HepG2 (cell line): ENCODE measurements around the gene ELOVL2. TPM values are rescaled to one million over a fixed set of nuclear protein-coding genes. Genes with fewer than 3 reads are reported as not detected.

ENCODE experiments used
- ATAC-seq: fragments of 200-7000 bp; cut with Tn5 transposase; 3 replicates; pipeline ENCODE4 v1.9.1; 2020; ENCODE audit warnings: mild to moderate bottlenecking, moderate library complexity
- BruUV-seq: library from RNA; stranded (reverse); fragments of 400-500 nt; replicated peaks from 2 replicates; lab custom pipeline; 2021; lab: Mats Ljungman, UMichigan
- CTCF ChIA-PET: fragments of 300-600 bp; formaldehyde crosslinking; extraction: SDS; loops from one replicate; lab custom pipeline; 2021; ENCODE audit warnings: low total read pairs, inconsistent platforms, low intra/inter-chr PET ratio; lab: Yijun Ruan, JAX
- POLR2A ChIA-PET: fragments of 350-600 bp; sonication (Branson Sonifier 250); formaldehyde crosslinking; loops from one replicate; lab custom pipeline; 2020; ENCODE audit warnings: antibody characterized with exemption, inconsistent platforms; lab: Yijun Ruan, JAX
- DNase-seq: peaks from one replicate; pipeline ENCODE4 v3.0.0-alpha.2; 2015; ENCODE audit warnings: low spot score
- FAIRE-seq: peaks from 3 replicates; lab custom pipeline; 2011; peaks lifted over from hg19 to GRCh38; lab: Jason Lieb, UNC
- H2AFZ ChIP-seq: one replicate; pipeline ENCODE4 v1.6.1; 2011; ENCODE audit warnings: low read length, inconsistent platforms
- H3K27ac ChIP-seq: fragments of 300-600 bp; 3 replicates; pipeline ENCODE4 v1.8.0; 2011; ENCODE audit warnings: mixed run types, mild to moderate bottlenecking, mixed read lengths, low read length, inconsistent platforms; ENCODE audit not compliant: insufficient read depth; ENCODE audit errors: extremely low read length
- H3K27me3 ChIP-seq, 2 experiments: fragments of 200-600 bp in 1 of 2; 2 replicates in 1 of 2; 3 replicates in 1 of 2; pipeline versions ENCODE4 v1.6.0 to v1.8.0; 2011; ENCODE audit warnings: low read length in 2 of 2, mild to moderate bottlenecking in 2 of 2, moderate library complexity in 2 of 2, inconsistent platforms in 1 of 2; ENCODE audit not compliant: insufficient read depth in 2 of 2, control insufficient read depth in 1 of 2
- H3K36me3 ChIP-seq, 2 experiments: fragments of 200-600 bp in 1 of 2; replicated peaks in 1 of 2; 2 replicates in 1 of 2; 3 replicates in 1 of 2; pipeline versions ENCODE4 v1.5.1 to v1.8.0; 2011; ENCODE audit warnings: low read length in 2 of 2, inconsistent platforms in 1 of 2; ENCODE audit not compliant: insufficient read depth in 2 of 2, control insufficient read depth in 1 of 2
- H3K4me1 ChIP-seq: 2 replicates; pipeline ENCODE4 v1.5.1; 2012; ENCODE audit warnings: low read length, inconsistent platforms; ENCODE audit not compliant: insufficient read depth
- H3K4me2 ChIP-seq: 2 replicates; pipeline ENCODE4 v1.6.0; 2011; ENCODE audit warnings: low read depth, low read length, inconsistent platforms
- H3K4me3 ChIP-seq, 3 experiments: fragments of 200-600 bp in 1 of 3; sonication (generic), shearing (Covaris generic) in 1 of 3; replicated peaks in 1 of 3; 2 replicates each; pipeline ENCODE4 v1.5.1; 2011 to 2016; ENCODE audit warnings: low read length in 3 of 3, inconsistent platforms in 2 of 3, low read depth in 2 of 3, mild to moderate bottlenecking in 2 of 3, control low read depth in 1 of 3, mixed read lengths in 1 of 3; ENCODE audit not compliant: insufficient read depth in 1 of 3
- H3K79me2 ChIP-seq: one replicate; pipeline ENCODE4 v1.6.1; 2011; ENCODE audit warnings: low read length, inconsistent platforms; ENCODE audit not compliant: insufficient read depth
- H3K9ac ChIP-seq: 2 replicates; pipeline ENCODE4 v1.6.0; 2011; ENCODE audit warnings: mild to moderate bottlenecking, low read depth, low read length, inconsistent platforms; ENCODE audit not compliant: insufficient read depth
- H3K9me3 ChIP-seq: 2 replicates; pipeline ENCODE4 v1.5.1; 2012; ENCODE audit warnings: mild to moderate bottlenecking, low read length
- H4K20me1 ChIP-seq: 2 replicates; pipeline ENCODE4 v1.6.0; 2011; ENCODE audit warnings: inconsistent platforms, mild to moderate bottlenecking, low read length, moderate library complexity; ENCODE audit not compliant: insufficient read depth
- ATF7-NPFF ChIP-seq: sonication (generic); formaldehyde crosslinking; IDR thresholded peaks from 2 replicates; pipeline ENCODE4 v1.8.1; 2023; ENCODE audit warnings: mild to moderate bottlenecking, low read depth, missing genetic modification reagents, moderate library complexity
- CC2D1A ChIP-seq: sonication (generic); formaldehyde crosslinking; IDR thresholded peaks from 2 replicates; pipeline ENCODE4 v1.8.1; 2023; ENCODE audit warnings: mild to moderate bottlenecking, missing genetic modification reagents
- CHCHD3 ChIP-seq: sonication (generic); formaldehyde crosslinking; IDR thresholded peaks from 2 replicates; pipeline ENCODE4 v1.8.0; 2022; ENCODE audit warnings: mild to moderate bottlenecking, missing genetic modification reagents, moderate library complexity
- ETV6 ChIP-seq: sonication (generic); formaldehyde crosslinking; conservative IDR thresholded peaks from 2 replicates; pipeline ENCODE4 v1.4.0; 2020; ENCODE audit warnings: missing genetic modification reagents
- HIVEP1 ChIP-seq: sonication (generic); formaldehyde crosslinking; IDR thresholded peaks from 2 replicates; pipeline ENCODE4 v1.4.0; 2020; ENCODE audit warnings: mild to moderate bottlenecking, missing genetic modification reagents
- NFATC3 ChIP-seq: sonication (generic); formaldehyde crosslinking; IDR thresholded peaks from 2 replicates; pipeline ENCODE4 v1.5.1; 2020; ENCODE audit warnings: mild to moderate bottlenecking, missing genetic modification reagents
- REPIN1 ChIP-seq: sonication (generic); formaldehyde crosslinking; IDR thresholded peaks from 2 replicates; pipeline ENCODE4 v1.8.0; 2022; ENCODE audit warnings: missing genetic modification reagents, low read depth, mild to moderate bottlenecking, borderline replicate concordance
- SP2 ChIP-seq: sonication (generic); formaldehyde crosslinking; IDR thresholded peaks from 2 replicates; pipeline ENCODE4 v1.5.1; 2020; ENCODE audit warnings: mild to moderate bottlenecking, missing genetic modification reagents
- ZC3H4 ChIP-seq: sonication (generic); formaldehyde crosslinking; IDR thresholded peaks from 2 replicates; pipeline ENCODE4 v1.4.0; 2020; ENCODE audit warnings: missing genetic modification reagents, borderline replicate concordance
- ZFP82 ChIP-seq: sonication (generic); formaldehyde crosslinking; IDR thresholded peaks from 2 replicates; pipeline ENCODE4 v1.5.1; 2020; ENCODE audit warnings: mild to moderate bottlenecking, missing genetic modification reagents, borderline replicate concordance
- ZNF282 ChIP-seq: fragments of 450-650 bp; IDR thresholded peaks from 2 replicates; pipeline ENCODE4 v1.6.1; 2018; ENCODE audit not compliant: partially characterized antibody
- ZNF350 ChIP-seq: sonication (generic); formaldehyde crosslinking; IDR thresholded peaks from 2 replicates; pipeline ENCODE4 v1.4.0; 2020; ENCODE audit warnings: mild to moderate bottlenecking, low read depth, missing genetic modification reagents, borderline replicate concordance
- ZNF616 ChIP-seq: sonication (generic); formaldehyde crosslinking; IDR thresholded peaks from 2 replicates; pipeline ENCODE4 v1.5.0; 2020; ENCODE audit warnings: low read depth, mild to moderate bottlenecking, missing genetic modification reagents
- ZNF709 ChIP-seq: sonication (generic); formaldehyde crosslinking; IDR thresholded peaks from 2 replicates; pipeline ENCODE4 v1.5.0; 2020; ENCODE audit warnings: mild to moderate bottlenecking, missing genetic modification reagents
- ZNF777 ChIP-seq: sonication (generic); formaldehyde crosslinking; IDR thresholded peaks from 2 replicates; pipeline ENCODE4 v1.4.0; 2020; ENCODE audit warnings: missing genetic modification reagents
- ZSCAN22 ChIP-seq: sonication (generic); formaldehyde crosslinking; IDR thresholded peaks from 2 replicates; pipeline ENCODE4 v1.4.0; 2020; ENCODE audit warnings: mild to moderate bottlenecking, missing genetic modification reagents
- WGBS: methylation state at CpG from one replicate; pipeline ENCODE4 v1.1.6; 2017; ENCODE audit warnings: low lambda C conversion rate; 5-methylcytosine and 5-hydroxymethylcytosine counted together
- in situ Hi-C: cut with HindIII; loops from 2 replicates; pipeline ENCODE4 v1.10.0; 2017; ENCODE audit warnings: low pct_unique_long_range_greater_than_20kb; ENCODE audit not compliant: extremely low pct_ligation_motif_present
- intact Hi-C: fragments of 100-400 bp; cut with micrococcal nuclease; formaldehyde crosslinking; loops from one replicate; pipeline ENCODE4 v1.10.0; 2022; ENCODE audit not compliant: unreplicated experiment
- polyA plus RNA-seq, 8 experiments: library from polyadenylated mRNA; depleted of rRNA in 3 of 8; stranded (reverse) in 7 of 8; unstranded in 1 of 8; fragments of >200 nt; fragmentation: Illumina TruSeq in 4 of 8; extraction: Trizol in 4 of 8; gene quantifications; 2 replicates each; pipeline versions ENCODE4 v1.2.1 to v1.2.3, GENCODE V29; 2011 to 2016; ENCODE audit warnings: low read depth in 4 of 8, missing spikeins in 1 of 8, mixed read lengths in 1 of 8; ENCODE audit not compliant: insufficient read depth in 1 of 8
- total RNA-seq, 5 experiments: library from RNA; depleted of rRNA; stranded (reverse); fragments of >200 nt; fragmentation: Illumina TruSeq; extraction: Trizol; gene quantifications; 2 replicates each; pipeline ENCODE4 v1.2.3, GENCODE V29; 2016; ENCODE audit warnings: low read depth in 1 of 5
- TF ChIP-seq, protein P1 (sequence below): sonication (generic); formaldehyde crosslinking; IDR thresholded peaks from 2 replicates; pipeline ENCODE4 v1.4.0; 2020; ENCODE audit warnings: missing genetic modification reagents

ELOVL2 gene
- total and polyA plus RNA-seq, 2 of the 13 experiments (the other 11 are each of a cell fraction or from before 2014, with no cell fraction given), result 43.6 to 65.4 TPM

DNA sequence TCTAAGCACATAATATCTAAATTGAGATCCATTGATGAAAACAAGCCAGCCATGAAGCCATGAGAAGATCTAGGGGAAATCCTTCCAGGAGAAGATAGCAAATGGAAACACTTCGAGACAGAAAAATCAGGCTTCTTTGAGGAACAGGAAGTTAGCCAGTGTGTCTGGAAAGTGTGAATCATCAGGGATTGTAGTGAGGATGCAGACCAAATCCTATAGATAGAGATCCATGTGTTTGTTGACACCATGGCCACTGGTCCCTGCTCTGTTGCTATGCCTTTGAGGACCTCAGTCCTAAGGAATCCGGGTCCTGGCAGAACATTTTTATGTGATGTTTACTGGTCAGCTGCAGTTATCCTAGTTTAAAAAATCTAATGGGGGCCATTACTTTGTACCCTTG is 6.6 kb upstream of the ELOVL2 start:
- Histone ChIP-seq H3K27me3 (no peaks in the 10 kb centered on the region), H3K27ac (no peak overlapping the region), H4K20me1 (no peaks in the 10 kb centered on the region), H3K36me3 (no peaks in the 10 kb centered on the region), H3K4me2 (no peak overlapping the region), H3K4me1 (peaks cover 29% of the 10 kb centered on the region), H3K9me3 (no peaks in the 10 kb centered on the region), H3K4me3 (no peak overlapping the region), H2AFZ (no peak overlapping the region), H3K9ac (no peak overlapping the region), H3K79me2 (no peaks in the 10 kb centered on the region)
- no TSS peak for BruUV-seq
- no peak for TF ChIP-seq ZSCAN22 (CRISPR knock-in tag)
- no peak for TF ChIP-seq ZFP82 (CRISPR knock-in tag)
- TF ChIP-seq ZNF777 (CRISPR knock-in tag), result no peak
- TF ChIP-seq ZNF282, result no peak
- TF ChIP-seq, protein P1, sequence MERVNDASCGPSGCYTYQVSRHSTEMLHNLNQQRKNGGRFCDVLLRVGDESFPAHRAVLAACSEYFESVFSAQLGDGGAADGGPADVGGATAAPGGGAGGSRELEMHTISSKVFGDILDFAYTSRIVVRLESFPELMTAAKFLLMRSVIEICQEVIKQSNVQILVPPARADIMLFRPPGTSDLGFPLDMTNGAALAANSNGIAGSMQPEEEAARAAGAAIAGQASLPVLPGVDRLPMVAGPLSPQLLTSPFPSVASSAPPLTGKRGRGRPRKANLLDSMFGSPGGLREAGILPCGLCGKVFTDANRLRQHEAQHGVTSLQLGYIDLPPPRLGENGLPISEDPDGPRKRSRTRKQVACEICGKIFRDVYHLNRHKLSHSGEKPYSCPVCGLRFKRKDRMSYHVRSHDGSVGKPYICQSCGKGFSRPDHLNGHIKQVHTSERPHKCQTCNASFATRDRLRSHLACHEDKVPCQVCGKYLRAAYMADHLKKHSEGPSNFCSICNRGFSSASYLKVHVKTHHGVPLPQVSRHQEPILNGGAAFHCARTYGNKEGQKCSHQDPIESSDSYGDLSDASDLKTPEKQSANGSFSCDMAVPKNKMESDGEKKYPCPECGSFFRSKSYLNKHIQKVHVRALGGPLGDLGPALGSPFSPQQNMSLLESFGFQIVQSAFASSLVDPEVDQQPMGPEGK, result no peak
- intact Hi-C loops, result no loop called here
- FAIRE-seq (no peak), ATAC-seq (no peak), DNase-seq (no peak)
- in situ Hi-C loops, result loop anchor here (25.0 kb wide), 1 partner anchor 563 kb away; no protein-coding TSS in a partner anchor
- ChIA-PET CTCF (no interaction called here), POLR2A (no interaction called here)
- 72% methylated on average over 2 of the region's 2 CpGs for WGBS

DNA sequence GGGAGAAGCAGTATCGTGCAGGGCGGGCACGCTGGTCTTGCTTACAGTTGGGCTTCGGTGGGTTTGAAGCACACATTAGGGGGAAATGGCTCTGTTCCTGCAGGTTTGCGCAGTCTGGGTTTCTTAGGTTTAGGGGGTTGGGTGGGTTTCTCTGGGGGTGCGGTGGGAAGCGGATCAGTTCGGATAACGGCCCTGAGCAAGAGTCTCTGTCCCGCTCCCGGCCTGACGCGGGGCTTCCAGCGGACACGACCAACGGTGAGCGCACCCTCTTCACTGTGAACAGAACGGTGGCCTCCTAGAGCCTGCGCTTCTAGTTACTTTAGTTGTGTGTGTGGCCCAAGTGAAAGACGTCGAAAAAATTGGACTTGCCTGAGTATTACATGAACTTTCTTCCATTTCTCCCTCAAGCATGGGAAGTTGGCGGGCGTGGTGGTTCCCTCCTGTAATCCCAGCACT is 635 bp upstream of the ELOVL2 start:
- ChIA-PET CTCF (interaction anchor here (1.1 to 7.1 kb wide), 11 partner anchors 10 to 530 kb away, joined by 3 to 309 read pairs (median 7); no protein-coding TSS in a partner anchor), POLR2A (interaction anchor here (1.7 to 3.2 kb wide), 3 partner anchors 36 to 90 kb away, joined by 6 to 21 read pairs (median 15); no protein-coding TSS in a partner anchor)
- Histone ChIP-seq H3K4me3 (peak overlapping the region; percentile 51 to 99 (median 86); a peak in 5 of 6 replicates), H3K27me3 (no peaks in the 10 kb centered on the region; a peak in 1 of 5 replicates), H4K20me1 (no peaks in the 10 kb centered on the region), H3K4me2 (peak overlapping the region; percentile 94), H3K9ac (peak overlapping the region; percentile 45), H3K27ac (no peak overlapping the region), H3K79me2 (peaks cover 39% of the 10 kb centered on the region), H3K9me3 (no peaks in the 10 kb centered on the region), H3K4me1 (peaks cover 34% of the 10 kb centered on the region), H2AFZ (no peak overlapping the region), H3K36me3 (no peaks in the 10 kb centered on the region; a peak in 1 of 5 replicates)
- FAIRE-seq (no peak), ATAC-seq (no peak), DNase-seq (no peak)
- no TSS peak for BruUV-seq
- intact Hi-C loops, result loop anchor here (1.0 to 10.0 kb wide), 3 partner anchors 23 to 90 kb away; no protein-coding TSS in a partner anchor
- 80% methylated on average over 20 of the region's 23 CpGs for WGBS
- in situ Hi-C loops, result loop anchor here (5.0 kb wide), 1 partner anchor 87 kb away; no protein-coding TSS in a partner anchor
- TF ChIP-seq ETV6 (0 out of 2 replicates have a peak, but pooled peaks have one; percentile 37), CC2D1A (CRISPR knock-in tag) (peak; percentile 92; the same call in 1 of the 2 replicates), ZNF350 (peak; percentile 15; the same call in 1 of the 2 replicates), ATF7-NPFF (CRISPR knock-in tag) (peak; percentile 11; the same call in 1 of the 2 replicates), ZC3H4 (0 out of 2 replicates have a peak, but pooled peaks have one; percentile 56), NFATC3 (0 out of 2 replicates have a peak, but pooled peaks have one; percentile 9), SP2 (0 out of 2 replicates have a peak, but pooled peaks have one; percentile 8), HIVEP1 (CRISPR knock-in tag) (0 out of 2 replicates have a peak, but pooled peaks have one; percentile 28), REPIN1 (peak; percentile 2; the same call in 1 of the 2 replicates), ZNF709 (CRISPR knock-in tag) (no peak), ZNF616 (0 out of 2 replicates have a peak, but pooled peaks have one; percentile 4), CHCHD3 (0 out of 2 replicates have a peak, but pooled peaks have one; percentile 12)
